ENCODE measurements around the gene NUDT1.

Gene NUDT1

DNA sequence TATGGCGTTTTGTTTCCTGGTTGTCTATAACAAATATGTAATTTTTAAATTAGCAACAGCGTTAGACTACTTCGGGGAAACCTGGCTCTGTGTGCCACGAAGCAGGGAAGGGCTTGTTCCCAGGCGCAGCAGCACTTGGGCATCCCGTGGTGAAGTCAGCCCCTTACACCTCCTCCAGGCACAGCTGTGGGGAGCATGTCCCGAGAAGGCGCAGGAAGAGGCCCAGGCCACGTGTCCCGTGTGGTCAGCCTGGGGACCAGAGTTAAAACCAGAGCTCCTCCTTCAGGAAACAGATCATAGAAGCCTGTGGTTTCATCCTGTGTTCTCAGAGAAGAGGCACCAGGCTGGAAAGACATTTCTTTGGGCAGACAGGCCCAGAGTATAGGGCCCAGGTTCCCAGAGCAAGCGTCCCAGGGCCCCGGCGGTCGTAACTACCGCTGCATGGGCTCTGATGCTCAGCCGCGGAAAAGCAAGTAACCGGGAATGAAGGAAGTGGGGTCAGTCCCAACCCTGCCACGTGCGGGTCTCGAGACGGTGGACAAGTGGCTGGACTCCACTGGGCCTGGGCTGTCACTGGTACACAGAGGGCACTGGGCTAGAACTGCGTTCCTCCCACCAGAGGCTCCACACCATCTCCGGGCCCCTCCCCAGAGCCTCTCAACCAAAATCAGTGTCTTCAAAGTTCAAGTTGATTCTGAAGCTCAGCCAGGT, 7.1 kb downstream of the NUDT1 start:
- in situ Hi-C loops (cut with MboI; ENCODE audit: low pct_unique_long_range_greater_than_20kb, low sequenced_read_pairs, unreplicated experiment): no loop called here
- no peak for DNase-seq (ENCODE audit: low spot score)

DNA sequence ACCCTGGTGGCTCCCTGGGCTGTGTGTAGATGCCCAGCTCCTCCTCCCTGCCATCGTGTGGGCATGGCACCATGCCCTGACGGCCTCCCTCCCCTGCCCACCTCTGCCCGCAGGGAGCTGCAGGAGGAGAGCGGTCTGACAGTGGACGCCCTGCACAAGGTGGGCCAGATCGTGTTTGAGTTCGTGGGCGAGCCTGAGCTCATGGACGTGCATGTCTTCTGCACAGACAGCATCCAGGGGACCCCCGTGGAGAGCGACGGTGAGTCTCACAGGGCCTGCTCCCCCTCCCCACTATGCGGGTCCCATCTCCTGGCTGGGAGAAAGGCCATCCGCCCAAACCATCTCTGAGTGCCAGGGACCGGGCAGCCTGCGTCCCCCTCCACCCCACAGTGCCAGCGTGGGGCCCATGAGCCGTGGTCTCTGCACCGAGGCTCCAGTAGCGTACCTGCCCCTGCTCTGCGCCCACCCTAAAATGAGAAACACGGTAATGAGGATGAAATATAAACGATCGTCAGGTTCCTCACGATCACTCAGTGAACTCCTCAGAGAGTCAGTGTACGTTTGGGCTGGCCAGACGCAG, 7.8 kb downstream of the NUDT1 start:
- no peak for DNase-seq (ENCODE audit: low spot score)
- TF ChIP-seq, protein P1, sequence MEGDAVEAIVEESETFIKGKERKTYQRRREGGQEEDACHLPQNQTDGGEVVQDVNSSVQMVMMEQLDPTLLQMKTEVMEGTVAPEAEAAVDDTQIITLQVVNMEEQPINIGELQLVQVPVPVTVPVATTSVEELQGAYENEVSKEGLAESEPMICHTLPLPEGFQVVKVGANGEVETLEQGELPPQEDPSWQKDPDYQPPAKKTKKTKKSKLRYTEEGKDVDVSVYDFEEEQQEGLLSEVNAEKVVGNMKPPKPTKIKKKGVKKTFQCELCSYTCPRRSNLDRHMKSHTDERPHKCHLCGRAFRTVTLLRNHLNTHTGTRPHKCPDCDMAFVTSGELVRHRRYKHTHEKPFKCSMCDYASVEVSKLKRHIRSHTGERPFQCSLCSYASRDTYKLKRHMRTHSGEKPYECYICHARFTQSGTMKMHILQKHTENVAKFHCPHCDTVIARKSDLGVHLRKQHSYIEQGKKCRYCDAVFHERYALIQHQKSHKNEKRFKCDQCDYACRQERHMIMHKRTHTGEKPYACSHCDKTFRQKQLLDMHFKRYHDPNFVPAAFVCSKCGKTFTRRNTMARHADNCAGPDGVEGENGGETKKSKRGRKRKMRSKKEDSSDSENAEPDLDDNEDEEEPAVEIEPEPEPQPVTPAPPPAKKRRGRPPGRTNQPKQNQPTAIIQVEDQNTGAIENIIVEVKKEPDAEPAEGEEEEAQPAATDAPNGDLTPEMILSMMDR (IDR thresholded peaks at IDR 0.05; ENCODE audit: extremely low read depth, insufficient read depth, missing control alignments): no peak
- in situ Hi-C loops (cut with MboI; ENCODE audit: low pct_unique_long_range_greater_than_20kb, low sequenced_read_pairs, unreplicated experiment): no loop called here

More for the DNA sequence above, 7.1 kb downstream of the NUDT1 start:
- TF ChIP-seq, protein P1 (IDR thresholded peaks at IDR 0.05; ENCODE audit: extremely low read depth, insufficient read depth, missing control alignments): peak; percentile 5

DNA sequence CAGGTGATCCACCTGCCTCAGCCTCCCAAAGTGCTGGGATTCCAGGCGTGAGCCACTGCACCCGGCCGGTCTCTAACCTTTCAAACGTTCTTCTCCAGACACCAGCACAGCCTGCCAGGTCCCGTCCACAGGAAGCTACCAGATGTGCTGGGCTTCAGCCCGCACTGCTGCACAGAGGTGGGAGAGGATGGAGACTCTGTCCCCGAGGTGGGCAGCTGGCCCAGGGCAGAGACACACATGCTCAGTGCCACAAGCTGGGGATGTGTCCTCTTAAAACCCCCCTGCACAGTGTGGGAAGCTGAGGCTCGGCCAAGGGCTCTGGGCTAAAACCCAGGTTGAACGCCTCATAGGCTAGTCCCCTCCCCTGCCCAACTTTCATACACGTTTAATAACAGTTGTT, 9.4 kb downstream of the NUDT1 start:
- in situ Hi-C loops (cut with MboI; ENCODE audit: low pct_unique_long_range_greater_than_20kb, low sequenced_read_pairs, unreplicated experiment): no loop called here
- no peak for DNase-seq (ENCODE audit: low spot score)
- TF ChIP-seq, protein P1 (IDR thresholded peaks at IDR 0.05; ENCODE audit: extremely low read depth, insufficient read depth, missing control alignments): no peak

DNA sequence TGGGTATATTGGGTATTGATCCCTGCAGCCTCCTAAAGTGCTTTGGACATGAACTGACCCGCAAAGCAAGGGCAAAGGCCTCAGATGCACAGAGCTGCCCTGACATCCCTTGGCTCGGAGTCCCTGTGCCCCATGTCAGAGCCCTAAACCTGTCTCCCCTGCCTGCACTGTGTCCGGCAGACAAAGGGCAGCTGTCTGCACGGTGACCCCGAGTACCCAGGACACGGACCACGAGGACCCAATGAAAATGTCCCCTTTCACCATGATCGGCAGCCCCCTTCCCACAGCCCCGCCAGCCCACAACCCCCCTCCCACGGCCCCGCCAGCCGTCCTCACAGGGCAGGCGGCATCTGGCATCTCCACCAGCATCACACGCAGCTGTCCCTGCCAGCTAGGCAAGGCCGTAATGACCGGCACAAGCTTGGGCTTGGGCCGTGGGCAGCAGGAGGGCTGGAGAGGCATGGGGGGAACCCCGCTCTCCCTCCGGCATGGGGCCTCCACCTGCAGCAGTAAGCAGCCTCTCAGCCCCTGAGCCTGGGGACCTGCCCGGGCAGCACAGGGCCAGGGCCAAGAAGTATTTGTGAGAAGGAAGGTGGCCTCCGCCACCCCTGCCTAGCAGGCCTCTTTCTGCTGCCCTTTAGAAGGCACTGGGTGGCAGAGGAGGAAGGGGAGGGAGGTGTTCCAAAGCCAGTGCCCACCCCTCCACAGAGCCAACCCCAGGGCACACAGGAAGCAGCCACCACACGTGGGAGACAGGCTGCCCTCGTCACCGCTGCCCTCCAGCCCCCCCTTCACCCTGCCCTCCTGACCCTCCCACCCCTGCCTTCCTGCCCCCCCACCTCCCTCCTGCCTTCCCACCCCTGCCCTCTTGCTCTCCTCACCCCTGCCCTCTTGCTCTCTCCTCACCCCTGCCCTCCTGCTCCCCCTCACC, 10.1 kb downstream of the NUDT1 start:
- in situ Hi-C loops (cut with MboI; ENCODE audit: low pct_unique_long_range_greater_than_20kb, low sequenced_read_pairs, unreplicated experiment): no loop called here
- DNase-seq (ENCODE audit: low spot score): no peak
- TF ChIP-seq, protein P1 (IDR thresholded peaks at IDR 0.05; ENCODE audit: extremely low read depth, insufficient read depth, missing control alignments): no peak

DNA sequence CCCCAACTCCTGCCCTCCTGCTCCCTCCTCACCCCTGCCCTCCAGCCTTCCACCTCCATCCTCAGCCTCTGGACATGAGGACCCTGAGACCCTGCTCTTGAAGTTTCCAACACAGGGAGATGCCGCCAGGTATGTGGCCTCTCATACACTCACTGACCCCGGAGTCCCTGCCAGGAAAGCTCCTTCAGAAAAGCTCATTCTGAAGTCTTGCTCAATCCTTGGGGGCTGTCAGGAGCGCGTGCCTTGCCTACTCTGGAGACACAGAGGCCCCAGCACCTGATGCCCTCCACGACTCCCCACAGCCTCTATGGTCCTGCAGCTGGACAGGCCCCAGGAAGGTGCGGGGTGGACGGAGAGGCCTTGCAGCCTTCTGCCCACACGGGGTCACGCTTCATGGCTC, 11.0 kb downstream of the NUDT1 start:
- in situ Hi-C loops (cut with MboI; ENCODE audit: low pct_unique_long_range_greater_than_20kb, low sequenced_read_pairs, unreplicated experiment): no loop called here
- DNase-seq (ENCODE audit: low spot score): no peak
- TF ChIP-seq, protein P1 (IDR thresholded peaks at IDR 0.05; ENCODE audit: extremely low read depth, insufficient read depth, missing control alignments): no peak

DNA sequence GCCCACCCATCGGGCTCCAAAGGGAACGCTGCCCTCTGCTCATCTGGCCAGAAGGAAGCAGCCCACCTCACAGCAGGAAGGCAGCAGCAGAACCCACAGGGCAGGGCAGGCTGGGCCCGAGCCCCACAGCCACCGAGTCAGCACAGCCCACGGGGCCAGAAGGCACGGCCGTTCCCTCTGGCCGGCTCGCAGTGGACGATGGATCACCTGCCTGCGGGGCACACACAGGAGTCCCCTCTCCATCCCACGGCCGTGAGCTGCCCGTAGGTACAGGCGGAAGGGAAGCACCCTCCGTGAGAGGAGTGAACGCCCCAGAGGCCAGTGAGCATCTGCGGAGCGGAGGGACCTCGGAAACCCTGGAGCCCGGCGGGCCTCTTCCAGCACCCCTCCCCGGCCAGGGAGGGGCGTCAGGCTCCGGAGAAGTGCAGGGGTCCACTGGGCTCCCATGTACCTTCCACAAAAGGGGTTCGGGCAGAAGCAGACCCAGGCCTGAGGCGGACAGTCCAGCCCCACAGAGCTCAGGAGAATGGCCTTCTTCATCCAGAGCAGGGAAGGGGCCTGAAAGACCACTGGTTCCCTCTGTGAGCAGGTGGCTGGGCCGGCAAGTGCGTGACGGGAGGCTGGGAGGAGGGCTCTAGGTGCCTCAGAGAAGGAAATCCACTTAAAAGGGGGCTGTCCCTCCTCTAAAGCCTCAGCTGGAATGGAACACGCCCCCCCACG, 11.7 kb downstream of the NUDT1 start:
- in situ Hi-C loops (cut with MboI; ENCODE audit: low pct_unique_long_range_greater_than_20kb, low sequenced_read_pairs, unreplicated experiment): no loop called here
- TF ChIP-seq, protein P1 (IDR thresholded peaks at IDR 0.05; ENCODE audit: extremely low read depth, insufficient read depth, missing control alignments): no peak
- no peak for DNase-seq (ENCODE audit: low spot score)

Measured in GM13977 (cell line).